Coronary artery (tissue), 2 donors: ENCODE results near the gene PCDHGC4.

Experiments used
- DNase-seq: peaks from one replicate; pipeline ENCODE4 v3.0.0-alpha.2; 2017; ENCODE audit warnings: low spot score
- H3K27ac ChIP-seq, 2 donors: fragments of 200-600 bp; sonication (generic); one replicate each; pipeline ENCODE4 v1.5.1; 2016 to 2019
- H3K4me3 ChIP-seq: fragments of 200-600 bp; sonication (generic); 2 replicates; pipeline ENCODE4 v1.5.1; 2016; ENCODE audit warnings: mild to moderate bottlenecking, moderate library complexity
- TF ChIP-seq, protein P1 (sequence below): fragments of 200-600 bp; sonication (generic); IDR thresholded peaks from one replicate; pipeline ENCODE4 v1.5.1; 2019; ENCODE audit warnings: antibody characterized with exemption

Gene PCDHGC4

DNA sequence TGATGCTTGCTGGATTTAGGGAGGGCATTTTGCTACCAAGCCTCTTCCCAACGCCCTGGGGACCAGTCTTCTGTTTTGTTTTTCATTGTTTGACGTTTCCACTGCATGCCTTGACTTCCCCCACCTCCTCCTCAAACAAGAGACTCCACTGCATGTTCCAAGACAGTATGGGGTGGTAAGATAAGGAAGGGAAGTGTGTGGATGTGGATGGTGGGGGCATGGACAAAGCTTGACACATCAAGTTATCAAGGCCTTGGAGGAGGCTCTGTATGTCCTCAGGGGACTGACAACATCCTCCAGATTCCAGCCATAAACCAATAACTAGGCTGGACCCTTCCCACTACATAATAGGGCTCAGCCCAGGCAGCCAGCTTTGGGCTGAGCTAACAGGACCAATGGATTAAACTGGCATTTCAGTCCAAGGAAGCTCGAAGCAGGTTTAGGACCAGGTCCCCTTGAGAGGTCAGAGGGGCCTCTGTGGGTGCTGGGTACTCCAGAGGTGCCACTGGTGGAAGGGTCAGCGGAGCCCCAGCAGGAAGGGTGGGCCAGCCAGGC, 27.0 kb downstream of the PCDHGC4 start:
- Histone ChIP-seq H3K27ac (peak overlapping the region; percentile 94 to 96), H3K4me3 (peak overlapping the region; percentile 82)
- no peak for DNase-seq
- TF ChIP-seq, protein P1, sequence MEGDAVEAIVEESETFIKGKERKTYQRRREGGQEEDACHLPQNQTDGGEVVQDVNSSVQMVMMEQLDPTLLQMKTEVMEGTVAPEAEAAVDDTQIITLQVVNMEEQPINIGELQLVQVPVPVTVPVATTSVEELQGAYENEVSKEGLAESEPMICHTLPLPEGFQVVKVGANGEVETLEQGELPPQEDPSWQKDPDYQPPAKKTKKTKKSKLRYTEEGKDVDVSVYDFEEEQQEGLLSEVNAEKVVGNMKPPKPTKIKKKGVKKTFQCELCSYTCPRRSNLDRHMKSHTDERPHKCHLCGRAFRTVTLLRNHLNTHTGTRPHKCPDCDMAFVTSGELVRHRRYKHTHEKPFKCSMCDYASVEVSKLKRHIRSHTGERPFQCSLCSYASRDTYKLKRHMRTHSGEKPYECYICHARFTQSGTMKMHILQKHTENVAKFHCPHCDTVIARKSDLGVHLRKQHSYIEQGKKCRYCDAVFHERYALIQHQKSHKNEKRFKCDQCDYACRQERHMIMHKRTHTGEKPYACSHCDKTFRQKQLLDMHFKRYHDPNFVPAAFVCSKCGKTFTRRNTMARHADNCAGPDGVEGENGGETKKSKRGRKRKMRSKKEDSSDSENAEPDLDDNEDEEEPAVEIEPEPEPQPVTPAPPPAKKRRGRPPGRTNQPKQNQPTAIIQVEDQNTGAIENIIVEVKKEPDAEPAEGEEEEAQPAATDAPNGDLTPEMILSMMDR = no peak

GRCh38 chr5:141512390-141512910, 27.6 kb downstream of the PCDHGC4 start:
- peak overlapping the region; percentile 82 for H3K4me3 ChIP-seq
- no peak for DNase-seq
- TF ChIP-seq, protein P1 = peak; percentile 86
- peak overlapping the region; percentile 94 to 96 for H3K27ac ChIP-seq

- TF ChIP-seq, protein P1 = no peak
- H3K27ac ChIP-seq = peak overlapping the region; percentile 94 to 96
- peak; percentile 78 for DNase-seq
- H3K4me3 ChIP-seq = peak overlapping the region; percentile 82
Measured at GRCh38 chr5:141512911-141513626, 28.2 kb downstream of the PCDHGC4 start.

DNA sequence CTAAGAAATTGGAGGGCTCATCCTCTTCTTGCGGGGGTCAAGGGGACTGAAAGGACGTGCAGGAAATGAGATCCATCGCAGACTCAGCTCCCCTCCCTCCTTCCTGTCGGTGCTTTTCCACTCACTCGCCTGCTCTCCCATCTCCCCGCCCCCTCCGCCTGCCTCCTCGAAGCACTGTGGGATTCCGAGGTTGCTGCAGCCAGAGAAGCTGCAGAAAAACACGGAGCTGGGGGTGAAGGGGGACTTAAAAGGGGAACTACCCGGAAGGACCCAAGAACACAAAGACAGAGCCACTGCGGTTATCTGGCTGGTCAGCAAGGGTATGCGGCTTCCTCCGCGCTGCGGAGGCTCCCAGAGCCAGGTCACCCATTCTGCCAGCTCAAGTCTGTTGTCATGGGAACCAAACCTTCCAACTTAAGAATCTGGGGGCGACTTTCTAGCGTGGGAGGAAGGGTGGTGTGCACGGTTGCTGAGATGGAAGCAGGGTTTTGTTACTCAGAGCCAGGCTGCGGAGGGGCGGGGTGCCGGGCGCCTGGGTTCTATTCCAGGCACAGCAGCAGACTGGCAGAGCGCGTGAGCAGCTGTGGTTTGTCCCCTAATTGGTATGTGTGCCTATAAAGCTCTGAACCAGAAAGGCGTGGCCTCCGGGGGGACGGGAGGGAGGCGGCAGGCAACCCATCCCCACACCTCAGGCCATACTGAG, 28.9 kb downstream of the PCDHGC4 start:
- peak overlapping the region; percentile 94 to 96 for H3K27ac ChIP-seq
- peak overlapping the region; percentile 82 for H3K4me3 ChIP-seq
- DNase-seq = peak; percentile 91
- TF ChIP-seq, protein P1 = no peak

DNA sequence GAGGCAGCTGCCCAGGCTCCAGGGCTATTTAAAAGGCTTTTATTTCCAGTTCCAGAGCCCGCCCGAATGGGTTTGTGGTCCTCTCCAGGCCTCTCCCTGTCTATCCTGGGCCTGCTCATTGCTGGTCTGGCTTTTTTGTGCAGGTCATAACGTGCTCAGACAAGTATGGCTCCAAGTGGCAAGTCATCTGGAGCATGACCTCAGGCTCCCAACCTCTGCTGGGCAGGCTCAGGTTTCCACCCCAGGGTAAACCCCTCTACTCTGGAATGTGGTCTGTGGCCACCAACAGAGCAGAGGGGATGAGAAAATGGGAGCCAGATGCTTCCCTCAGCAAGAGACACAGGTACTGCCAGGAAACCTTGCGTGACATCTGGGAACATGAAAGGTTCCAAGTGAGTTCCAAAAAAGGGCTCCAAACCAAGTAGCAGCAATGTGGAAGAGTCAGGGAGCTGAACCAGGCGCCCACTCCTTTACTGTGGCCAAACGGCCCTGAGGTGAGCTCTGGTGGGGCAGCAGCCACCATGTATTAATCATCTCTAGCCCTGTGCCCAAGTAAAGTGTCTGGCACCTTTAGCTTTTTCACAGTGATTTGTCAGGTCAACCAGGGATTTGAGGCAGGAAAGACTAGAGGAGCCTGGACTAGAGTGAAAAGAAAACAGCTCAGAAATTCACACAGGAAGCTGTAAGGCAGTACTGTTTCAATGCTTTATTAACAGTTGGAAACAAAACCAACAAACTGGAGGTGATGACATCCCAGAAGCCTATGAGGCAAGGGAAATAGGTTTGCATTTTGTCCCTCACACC, 29.7 kb downstream of the PCDHGC4 start:
- TF ChIP-seq, protein P1 = no peak
- Histone ChIP-seq H3K27ac (peak overlapping the region; percentile 94 to 96), H3K4me3 (peak overlapping the region; percentile 82)
- DNase-seq = no peak

- DNase-seq = no peak
- TF ChIP-seq, protein P1 = no peak
- no peak overlapping the region for H3K4me3 ChIP-seq
- peak overlapping the region; percentile 94 to 96 for H3K27ac ChIP-seq
Measured at GRCh38 chr5:141515141-141515540, 30.3 kb downstream of the PCDHGC4 start.
